ENCODE measurements around the gene RHNO1.

RHNO1 gene

DNA sequence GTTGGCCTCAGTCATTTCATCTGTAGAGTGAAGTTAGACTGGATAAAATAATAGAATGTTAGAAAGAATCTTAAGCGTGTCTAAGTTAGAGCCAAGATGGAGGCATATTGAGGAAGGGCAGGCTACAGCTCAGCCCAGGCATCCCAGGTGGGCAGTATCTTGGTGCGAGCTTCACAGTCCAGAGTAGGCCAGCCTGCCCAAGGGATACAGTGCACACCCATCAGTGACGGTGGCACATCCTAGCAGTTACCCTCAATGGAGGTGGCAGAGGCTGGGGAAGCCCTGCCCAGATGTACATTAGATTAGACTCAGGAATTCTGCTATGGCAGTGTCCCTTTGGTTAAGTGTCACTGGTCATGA lies 35.2 kb downstream of the RHNO1 start:
- no peak for DNase-seq

- no peak for DNase-seq
Measured at GRCh38 chr12:2919249-2919648, 42.2 kb downstream of the RHNO1 start.

GRCh38 chr12:2922329-2922728 lies 45.3 kb downstream of the RHNO1 start:
- no peak for DNase-seq

- DNase-seq = no peak
Measured at GRCh38 chr12:2923057-2923456, 46.0 kb downstream of the RHNO1 start.

DNA sequence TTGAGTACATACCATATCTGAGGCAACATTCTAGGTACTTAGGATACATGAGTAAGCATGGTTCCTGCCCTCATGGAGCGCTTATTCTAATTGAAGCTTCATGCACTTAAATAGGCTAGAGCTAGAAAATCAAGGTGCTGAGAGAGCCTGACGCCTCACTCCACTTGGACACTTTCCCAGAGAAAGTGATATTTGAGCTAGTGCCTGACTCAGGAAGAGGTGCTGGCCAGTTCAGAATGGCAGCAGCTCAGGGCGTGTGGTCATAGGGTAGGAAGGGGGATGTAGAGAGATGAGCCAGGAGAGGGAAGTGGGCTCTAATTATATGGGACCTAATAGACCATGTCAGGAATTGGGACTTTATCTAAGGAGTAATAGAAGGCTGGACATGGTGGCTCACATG lies 47.0 kb downstream of the RHNO1 start:
- no peak for DNase-seq

GRCh38 chr12:2925322-2925995 lies 48.4 kb downstream of the RHNO1 start:
- no peak for DNase-seq

- DNase-seq = no peak
Measured at GRCh38 chr12:2930865-2931264, 53.8 kb downstream of the RHNO1 start.

- no peak for DNase-seq
Measured at GRCh38 chr12:2933586-2933985, 56.6 kb downstream of the RHNO1 start.

DNA sequence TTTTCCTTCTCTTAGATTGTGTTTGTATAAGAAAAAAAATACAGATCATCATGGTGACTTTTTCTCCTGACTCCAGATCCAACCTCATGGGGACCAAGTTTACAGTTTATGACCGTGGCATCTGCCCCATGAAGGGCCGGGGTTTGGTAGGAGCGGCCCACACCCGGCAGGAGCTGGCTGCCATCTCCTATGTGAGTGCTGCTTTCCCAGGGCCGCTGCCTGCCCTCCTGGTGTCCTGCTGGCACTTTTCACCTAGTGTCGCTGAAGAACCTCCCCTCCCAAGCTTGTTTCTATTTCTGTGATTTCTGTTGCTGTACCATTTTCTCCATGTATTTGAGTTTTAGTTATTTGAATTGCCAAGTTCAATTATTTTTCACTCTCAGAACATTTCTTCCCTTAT lies 57.3 kb downstream of the RHNO1 start:
- no peak for DNase-seq

DNA sequence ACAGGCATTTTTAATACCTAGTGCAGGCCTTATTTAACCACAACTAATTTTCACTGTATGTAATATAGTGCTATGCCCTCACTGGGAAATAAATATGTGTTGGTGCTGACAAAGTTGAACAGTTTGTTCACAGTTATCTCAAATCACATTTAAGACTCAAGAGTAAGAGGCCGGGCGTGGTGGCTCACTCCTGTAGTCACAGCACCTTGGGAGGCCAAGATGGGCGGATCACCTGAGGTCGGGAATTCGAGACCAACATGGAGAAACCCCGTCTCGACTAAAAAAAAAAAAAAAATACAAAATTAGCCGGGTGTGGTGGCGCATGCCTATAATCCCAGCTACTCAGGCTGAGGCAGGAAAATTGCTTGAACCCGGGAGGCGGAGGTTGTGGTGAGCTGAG lies 59.3 kb downstream of the RHNO1 start:
- DNase-seq = no peak

GRCh38 chr12:2937500-2937899 lies 60.5 kb downstream of the RHNO1 start:
- no peak for DNase-seq

Measured in CD4-positive, alpha-beta T cell treated with Interleukin-17A for 4 hours (primary cell).